HEK293 (cell line): Measurements from ENCODE around the gene L3MBTL4.

Source experiments
- KLF9 ChIP-seq: fragments of 450-650 bp; formaldehyde crosslinking; IDR thresholded peaks from 2 replicates; pipeline ENCODE4 v1.5.1; 2016; ENCODE audit warnings: missing biosample characterization, missing genetic modification characterization, low read depth
- SP7 ChIP-seq: fragments of 450-650 bp; formaldehyde crosslinking; IDR thresholded peaks from 2 replicates; pipeline ENCODE4 v1.5.1; 2016; ENCODE audit warnings: missing biosample characterization, missing genetic modification characterization

GRCh38 chr18:6452194-6452593 is 37.5 kb upstream of the L3MBTL4 start:
- TF ChIP-seq SP7 (tag by site-specific recombination) (no peak), KLF9 (no peak)
